ENCODE measurements around the gene TSEN15. TPM values are rescaled to one million over a fixed set of nuclear protein-coding genes. Genes with fewer than 3 reads are reported as not detected.
A peak's percentile ranks its signal among the peaks of the same experiment; 100 is the strongest.

Gene TSEN15
- total RNA-seq, 6 experiments from 2014 or later: 9.6 to 17.1 (median 11.3) TPM

GRCh38 chr1:184027826-184028695 lies 23.5 kb upstream of the TSEN15 start:
- Histone ChIP-seq H3K27me3 (no peaks in the 10 kb centered on the region), H3K9me3 (no peaks in the 10 kb centered on the region), H3K36me3 (no peaks in the 10 kb centered on the region), H3K4me1 (no peaks in the 10 kb centered on the region), H3K27ac (no peak overlapping the region), H3K4me3 (no peak overlapping the region)
- 69% methylated on average over 6 of the region's 6 CpGs for WGBS (ENCODE audit: insufficient coverage, low coverage, low lambda C conversion rate, missing lambda C conversion rate)
- ATAC-seq (no peak), DNase-seq (no peak)
- intact Hi-C loops (cut with DNase I): no loop called here
- TF ChIP-seq CTCF (IDR thresholded peaks at IDR 0.05): no peak
- no peak for TF ChIP-seq POLR2A (IDR thresholded peaks at IDR 0.05)

GRCh38 chr1:184028854-184029623 lies 22.5 kb upstream of the TSEN15 start:
- no peak for ATAC-seq
- Histone ChIP-seq H3K36me3 (no peaks in the 10 kb centered on the region), H3K27me3 (no peaks in the 10 kb centered on the region), H3K4me3 (no peak overlapping the region), H3K9me3 (no peaks in the 10 kb centered on the region), H3K4me1 (no peaks in the 10 kb centered on the region), H3K27ac (no peak overlapping the region)
- 80% methylated on average over 5 of the region's 5 CpGs for WGBS (ENCODE audit: insufficient coverage, low coverage, low lambda C conversion rate, missing lambda C conversion rate)
- intact Hi-C loops (cut with DNase I): no loop called here
- DNase-seq: peak in 1 of 3 donors; percentile 51
- TF ChIP-seq CTCF (IDR thresholded peaks at IDR 0.05) (no peak), POLR2A (IDR thresholded peaks at IDR 0.05) (no peak)

- H3K4me3 ChIP-seq: no peak overlapping the region
- WGBS (ENCODE audit: insufficient coverage, low coverage, low lambda C conversion rate, missing lambda C conversion rate): 57% methylated on average over 2 of the region's 2 CpGs
- ATAC-seq (no peak), DNase-seq (no peak)
- no peak overlapping the region for H3K27ac ChIP-seq
- no peaks in the 10 kb centered on the region for H3K9me3 ChIP-seq
- TF ChIP-seq POLR2A (IDR thresholded peaks at IDR 0.05) (no peak), CTCF (IDR thresholded peaks at IDR 0.05) (no peak)
- H3K4me1 ChIP-seq: no peaks in the 10 kb centered on the region
- no peaks in the 10 kb centered on the region for H3K36me3 ChIP-seq
- peaks cover 0 to 3% of the 10 kb centered on the region in 2 donors for H3K27me3 ChIP-seq
- intact Hi-C loops (cut with DNase I): no loop called here
These were observed 21.0 kb upstream of the TSEN15 start for GRCh38 chr1:184030433-184031091.

GRCh38 chr1:184031092-184031408 lies 20.5 kb upstream of the TSEN15 start:
- WGBS (ENCODE audit: insufficient coverage, low coverage, low lambda C conversion rate, missing lambda C conversion rate): 58% methylated on average over 1 of the region's 1 CpG

More at GRCh38 chr1:184031092-184031408, 20.5 kb upstream of the TSEN15 start:
- Histone ChIP-seq H3K36me3 (no peaks in the 10 kb centered on the region), H3K27ac (no peak overlapping the region), H3K4me1 (no peaks in the 10 kb centered on the region), H3K4me3 (no peak overlapping the region), H3K27me3 (peaks cover 0 to 7% of the 10 kb centered on the region in 2 donors), H3K9me3 (no peaks in the 10 kb centered on the region)
- TF ChIP-seq CTCF (IDR thresholded peaks at IDR 0.05) (no peak), POLR2A (IDR thresholded peaks at IDR 0.05) (no peak)
- ATAC-seq (no peak), DNase-seq (no peak)
- intact Hi-C loops (cut with DNase I): no loop called here

All from right lobe of liver (tissue), 6 donors.